Choroid plexus epithelial cell (primary cell): Measurements from ENCODE around the gene KIAA1671.
"Not testable (repeated sequence)": the region's sequence is repeated elsewhere in the genome, so short reads cannot be mapped to it uniquely, and the experiment has no call there.

Experiments
- DNase-seq: peaks from one replicate; pipeline ENCODE4 v3.0.0-alpha.2; 2010; ENCODE audit warnings: low read depth
- H3K4me3 ChIP-seq: 2 replicates; pipeline ENCODE4 v1.5.1; 2011; ENCODE audit warnings: low read depth, mild to moderate bottlenecking, control low read depth, low read length, moderate library complexity
- TF ChIP-seq, protein P1 (sequence below): conservative IDR thresholded peaks from 2 replicates; pipeline ENCODE4 v1.5.1; 2011; ENCODE audit warnings: low read depth, mild to moderate bottlenecking, control low read depth, inconsistent platforms, low read length, moderate library complexity

Gene KIAA1671

GRCh38 chr22:25199731-25200520, 247.4 kb downstream of the KIAA1671 start, which contains the start of gene CRYBB3:
CRYBB3 (plus strand) TSS chr22:25199858; CDS start chr22:25201397, 1,539 bp downstream.
- TF ChIP-seq, protein P1, sequence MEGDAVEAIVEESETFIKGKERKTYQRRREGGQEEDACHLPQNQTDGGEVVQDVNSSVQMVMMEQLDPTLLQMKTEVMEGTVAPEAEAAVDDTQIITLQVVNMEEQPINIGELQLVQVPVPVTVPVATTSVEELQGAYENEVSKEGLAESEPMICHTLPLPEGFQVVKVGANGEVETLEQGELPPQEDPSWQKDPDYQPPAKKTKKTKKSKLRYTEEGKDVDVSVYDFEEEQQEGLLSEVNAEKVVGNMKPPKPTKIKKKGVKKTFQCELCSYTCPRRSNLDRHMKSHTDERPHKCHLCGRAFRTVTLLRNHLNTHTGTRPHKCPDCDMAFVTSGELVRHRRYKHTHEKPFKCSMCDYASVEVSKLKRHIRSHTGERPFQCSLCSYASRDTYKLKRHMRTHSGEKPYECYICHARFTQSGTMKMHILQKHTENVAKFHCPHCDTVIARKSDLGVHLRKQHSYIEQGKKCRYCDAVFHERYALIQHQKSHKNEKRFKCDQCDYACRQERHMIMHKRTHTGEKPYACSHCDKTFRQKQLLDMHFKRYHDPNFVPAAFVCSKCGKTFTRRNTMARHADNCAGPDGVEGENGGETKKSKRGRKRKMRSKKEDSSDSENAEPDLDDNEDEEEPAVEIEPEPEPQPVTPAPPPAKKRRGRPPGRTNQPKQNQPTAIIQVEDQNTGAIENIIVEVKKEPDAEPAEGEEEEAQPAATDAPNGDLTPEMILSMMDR: no peak
- no peak within 1 kb of the TSS for H3K4me3 ChIP-seq

GRCh38 chr22:25200967-25201366, 248.5 kb downstream of the KIAA1671 start:
- no peak overlapping the region for H3K4me3 ChIP-seq
- DNase-seq: no peak

More at GRCh38 chr22:25199731-25200520, 247.4 kb downstream of the KIAA1671 start, which contains the start of gene CRYBB3:
- DNase-seq: no peak

GRCh38 chr22:25201557-25202273, 249.2 kb downstream of the KIAA1671 start:
- TF ChIP-seq, protein P1: no peak
- H3K4me3 ChIP-seq: no peak overlapping the region
- DNase-seq: no peak

More at GRCh38 chr22:25200967-25201366, 248.5 kb downstream of the KIAA1671 start:
- TF ChIP-seq, protein P1: no peak

DNA sequence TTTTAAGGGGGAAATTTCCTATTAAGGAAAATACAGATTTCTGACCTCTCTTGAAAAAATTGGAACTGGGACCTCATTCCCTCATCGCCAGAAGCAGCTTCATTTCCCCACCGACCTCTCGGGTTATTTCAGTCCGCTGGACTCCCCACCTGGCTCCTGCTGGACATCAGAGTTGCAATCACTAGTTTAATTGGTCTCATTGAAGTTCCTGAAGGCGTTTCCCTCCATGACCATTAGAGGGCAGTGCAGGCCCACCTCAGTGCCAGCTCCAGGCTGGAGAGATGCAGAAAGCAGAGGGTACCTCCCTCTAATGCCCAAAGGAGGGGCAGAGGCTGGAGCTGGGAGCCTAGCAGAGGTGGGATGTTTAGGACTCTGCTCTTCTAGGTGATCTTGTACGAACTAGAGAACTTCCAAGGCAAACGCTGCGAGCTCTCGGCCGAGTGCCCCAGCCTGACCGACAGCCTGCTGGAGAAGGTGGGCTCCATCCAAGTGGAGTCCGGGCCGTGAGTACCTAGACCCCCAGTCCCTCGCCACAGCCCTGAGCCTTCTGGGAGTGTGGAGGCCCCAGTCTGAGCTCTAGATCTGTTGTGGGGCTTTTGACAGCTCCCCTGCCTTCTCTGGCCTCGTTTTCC, 249.9 kb downstream of the KIAA1671 start:
- TF ChIP-seq, protein P1: peak; percentile 93
- DNase-seq: peak; percentile 72
- no peak overlapping the region for H3K4me3 ChIP-seq

- TF ChIP-seq, protein P1: no peak
- H3K4me3 ChIP-seq: no peak overlapping the region
- no peak for DNase-seq
Observed at GRCh38 chr22:25203082-25203481, 250.6 kb downstream of the KIAA1671 start.

- not testable (repeated sequence) for DNase-seq
Observed at GRCh38 chr22:25204547-25204946, 252.0 kb downstream of the KIAA1671 start.

DNA sequence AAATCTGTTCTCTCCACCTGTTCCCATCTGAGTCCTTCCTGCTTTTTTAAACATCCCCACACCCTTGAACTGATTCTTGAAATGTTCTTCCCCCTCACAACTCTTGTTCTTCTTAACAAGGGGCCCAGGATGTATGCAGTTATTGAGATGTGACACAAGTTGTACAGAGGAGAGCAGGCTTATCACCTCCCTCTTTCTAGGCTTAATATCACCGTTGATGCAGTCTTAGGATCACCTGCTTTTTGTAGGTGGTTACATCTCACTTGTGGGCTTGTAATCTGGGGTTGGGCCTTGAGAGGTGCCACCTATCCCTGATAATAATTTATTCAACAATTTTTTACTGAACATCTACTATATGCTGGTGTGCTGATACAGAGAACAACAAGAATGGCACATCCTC, 253.3 kb downstream of the KIAA1671 start:
- TF ChIP-seq, protein P1: no peak
- no peak overlapping the region for H3K4me3 ChIP-seq
- DNase-seq: no peak

More at GRCh38 chr22:25204547-25204946, 252.0 kb downstream of the KIAA1671 start:
- not testable (repeated sequence) for H3K4me3 ChIP-seq
